GM18867 (cell line): Measurements from ENCODE around the gene INPP5A.
"Not testable (repeated sequence)": the region's sequence is repeated elsewhere in the genome, so short reads cannot be mapped to it uniquely, and the experiment has no call there.

Source experiments
- ATAC-seq: cut with Tn5 transposase; IDR thresholded peaks from one replicate; pipeline ENCODE4 v1.9.1; 2021; ENCODE audit warnings: mild to moderate bottlenecking, moderate library complexity; ENCODE audit not compliant: unreplicated experiment

INPP5A gene

GRCh38 chr10:132503581-132504421, 33.8 kb upstream of the INPP5A start:
- ATAC-seq = no peak

- ATAC-seq = no peak
These were observed 32.9 kb upstream of the INPP5A start for GRCh38 chr10:132504501-132505272.

- ATAC-seq = not testable (repeated sequence)
These were observed 32.0 kb upstream of the INPP5A start for GRCh38 chr10:132505546-132505945.

GRCh38 chr10:132506711-132507408, 30.7 kb upstream of the INPP5A start:
- ATAC-seq = no peak

- ATAC-seq = no peak
These were observed 30.1 kb upstream of the INPP5A start for GRCh38 chr10:132507409-132507955.

GRCh38 chr10:132507956-132508490, 29.6 kb upstream of the INPP5A start:
- no peak for ATAC-seq

- no peak for ATAC-seq
These were observed 28.8 kb upstream of the INPP5A start for GRCh38 chr10:132508581-132509443.

GRCh38 chr10:132509506-132510173, 27.9 kb upstream of the INPP5A start:
- ATAC-seq = no peak

GRCh38 chr10:132510174-132510611, 27.4 kb upstream of the INPP5A start:
- ATAC-seq = no peak

GRCh38 chr10:132511121-132512051, 26.2 kb upstream of the INPP5A start:
- no peak for ATAC-seq

- no peak for ATAC-seq
These were observed 25.5 kb upstream of the INPP5A start for GRCh38 chr10:132512052-132512442.

- no peak for ATAC-seq
These were observed 24.8 kb upstream of the INPP5A start for GRCh38 chr10:132512693-132513345.

GRCh38 chr10:132514821-132515520, 22.6 kb upstream of the INPP5A start:
- no peak for ATAC-seq

GRCh38 chr10:132515811-132516726, 21.5 kb upstream of the INPP5A start:
- ATAC-seq = no peak

GRCh38 chr10:132516771-132517725, 20.5 kb upstream of the INPP5A start:
- ATAC-seq = no peak
